Astrocyte of the spinal cord (primary cell): Measurements from ENCODE around the gene FAM135A.

Experiments
- DNase-seq: peaks from one replicate; pipeline ENCODE4 v3.0.0; 2011; ENCODE audit warnings: low read depth, low spot score
- H3K4me3 ChIP-seq: 2 replicates; pipeline ENCODE4 v1.5.1; 2011; ENCODE audit warnings: low read depth, mild to moderate bottlenecking, low read length, moderate library complexity
- CTCF ChIP-seq: IDR thresholded peaks from 2 replicates; pipeline ENCODE4 v1.5.1; 2012; ENCODE audit warnings: low read depth, mild to moderate bottlenecking, low read length, inconsistent platforms
- in situ Hi-C: cut with HindIII; loops from 2 replicates; pipeline ENCODE4 v1.10.0; 2017; ENCODE audit warnings: low sequenced_read_pairs

Gene FAM135A

GRCh38 chr6:70381417-70381782 lies 31.9 kb upstream of the FAM135A start:
- no peak overlapping the region for H3K4me3 ChIP-seq
- DNase-seq = no peak
- TF ChIP-seq CTCF = no peak
- in situ Hi-C loops = no loop called here

GRCh38 chr6:70385901-70386300 lies 27.4 kb upstream of the FAM135A start:
- no peak for DNase-seq
- in situ Hi-C loops = no loop called here
- no peak for TF ChIP-seq CTCF
- H3K4me3 ChIP-seq = no peak overlapping the region

GRCh38 chr6:70388814-70389213 lies 24.5 kb upstream of the FAM135A start:
- no peak for TF ChIP-seq CTCF
- in situ Hi-C loops = no loop called here
- no peak for DNase-seq
- no peak overlapping the region for H3K4me3 ChIP-seq

GRCh38 chr6:70389261-70389660 lies 24.0 kb upstream of the FAM135A start:
- H3K4me3 ChIP-seq = no peak overlapping the region
- TF ChIP-seq CTCF = no peak
- in situ Hi-C loops = no loop called here
- DNase-seq = no peak

GRCh38 chr6:70390067-70390466 lies 23.2 kb upstream of the FAM135A start:
- no peak for DNase-seq
- in situ Hi-C loops = no loop called here
- no peak overlapping the region for H3K4me3 ChIP-seq
- TF ChIP-seq CTCF = no peak

GRCh38 chr6:70391492-70391891 lies 21.8 kb upstream of the FAM135A start:
- no peak for DNase-seq
- in situ Hi-C loops = no loop called here
- no peak for TF ChIP-seq CTCF

More at GRCh38 chr6:70391492-70391891, 21.8 kb upstream of the FAM135A start:
- no peak overlapping the region for H3K4me3 ChIP-seq
